A673 (cell line): Measurements from ENCODE around the gene EPHA10. TPM values are rescaled to one million over a fixed set of nuclear protein-coding genes. Genes with fewer than 3 reads are reported as not detected.

ENCODE experiments used
- BruUV-seq: library from RNA; stranded (reverse); fragments of 400-500 nt; replicated peaks from 2 replicates; lab custom pipeline; 2021; lab: Mats Ljungman, UMichigan
- CTCF ChIA-PET: fragments of 300-600 bp; sonication (Branson Sonifier 250); formaldehyde crosslinking; loops from one replicate; lab custom pipeline; 2022; ENCODE audit warnings: antibody characterized with exemption; lab: Charles Lee
- POLR2A ChIA-PET: fragments of 300-600 bp; sonication (Branson Sonifier 250); formaldehyde crosslinking; loops from one replicate; lab custom pipeline; 2022; ENCODE audit warnings: antibody characterized with exemption; ENCODE audit not compliant: low non-redundant PET; lab: Charles Lee
- DNase-seq: peaks from one replicate; pipeline ENCODE4 v3.0.0-alpha.2; 2015; ENCODE audit warnings: low spot score
- H3K27ac ChIP-seq: fragments of 200-600 bp; sonication (generic); 2 replicates; pipeline ENCODE4 v1.5.1; 2016; ENCODE audit warnings: mixed run types, low read depth, mild to moderate bottlenecking, mixed read lengths, antibody characterized with exemption, low read length; ENCODE audit not compliant: poor library complexity, severe bottlenecking
- H3K27me3 ChIP-seq: fragments of 200-600 bp; sonication (generic); replicated peaks from 2 replicates; pipeline ENCODE4 v1.6.1; 2017; ENCODE audit warnings: mixed run types, low read depth, mild to moderate bottlenecking, mixed read lengths, antibody characterized with exemption, low read length; ENCODE audit not compliant: insufficient read depth, poor library complexity
- H3K36me3 ChIP-seq: fragments of 200-600 bp; sonication (generic); 2 replicates; pipeline ENCODE4 v1.6.1; 2016; ENCODE audit warnings: mixed run types, mild to moderate bottlenecking, mixed read lengths, antibody characterized with exemption, low read length; ENCODE audit not compliant: insufficient read depth, poor library complexity, severe bottlenecking
- H3K4me1 ChIP-seq: fragments of 200-600 bp; sonication (generic); 2 replicates; pipeline ENCODE4 v1.6.1; 2017; ENCODE audit warnings: mixed run types, mild to moderate bottlenecking, mixed read lengths, antibody characterized with exemption, low read length; ENCODE audit not compliant: insufficient read depth, poor library complexity, severe bottlenecking
- H3K4me3 ChIP-seq: fragments of 200-600 bp; sonication (generic); 2 replicates; pipeline ENCODE4 v1.5.1; 2016; ENCODE audit warnings: low read depth, mixed run types, mild to moderate bottlenecking, mixed read lengths, low read length; ENCODE audit not compliant: poor library complexity, severe bottlenecking
- H3K9me3 ChIP-seq: fragments of 200-600 bp; sonication (generic); 2 replicates; pipeline ENCODE4 v1.6.1; 2016; ENCODE audit warnings: mixed run types, low read depth, mild to moderate bottlenecking, mixed read lengths, antibody characterized with exemption, low read length; ENCODE audit not compliant: poor library complexity, severe bottlenecking
- CTCF ChIP-seq: fragments of 300-800, 200-600 bp; sonication (generic); conservative IDR thresholded peaks from 2 replicates; pipeline ENCODE4 v1.5.1; 2017; ENCODE audit warnings: low read depth, mild to moderate bottlenecking, antibody characterized with exemption, low read length, moderate library complexity, mixed read lengths
- EZH2 ChIP-seq: fragments of 200-600 bp; sonication (generic); IDR thresholded peaks from 2 replicates; pipeline ENCODE4 v1.6.1; 2017; ENCODE audit warnings: borderline replicate concordance, low read depth, mild to moderate bottlenecking, mixed read lengths, antibody characterized with exemption, low read length; ENCODE audit not compliant: poor library complexity, severe bottlenecking
- intact Hi-C: fragments of 100-400 bp; cut with micrococcal nuclease; formaldehyde crosslinking; loops from one replicate; pipeline ENCODE4 v1.10.0; 2022; ENCODE audit not compliant: unreplicated experiment
- total RNA-seq: library from RNA; stranded (reverse); gene quantifications from 2 replicates; pipeline ENCODE4 v1.2.3, GENCODE V29; 2021

The EPHA10 gene
- total RNA-seq, 1 experiment from 2014 or later: not detected

- peaks cover 45% of the 10 kb centered on the region for H3K27me3 ChIP-seq
- H3K4me3 ChIP-seq: no peak overlapping the region
- ChIA-PET POLR2A (no interaction called here), CTCF (no interaction called here)
- no TSS peak for BruUV-seq
- no peaks in the 10 kb centered on the region for H3K36me3 ChIP-seq
- TF ChIP-seq CTCF (no peak), EZH2 (no peak)
- no peak for DNase-seq
- H3K9me3 ChIP-seq: no peaks in the 10 kb centered on the region
- H3K4me1 ChIP-seq: no peaks in the 10 kb centered on the region
- no peak overlapping the region for H3K27ac ChIP-seq
- intact Hi-C loops: no loop called here
These were observed 32.7 kb downstream of the EPHA10 start for GRCh38 chr1:37732111-37732780.

- POLR2A ChIA-PET: no interaction called here
- Histone ChIP-seq H3K27me3 (peaks cover 51% of the 10 kb centered on the region), H3K4me3 (no peak overlapping the region), H3K27ac (no peak overlapping the region), H3K36me3 (no peaks in the 10 kb centered on the region), H3K4me1 (no peaks in the 10 kb centered on the region), H3K9me3 (no peaks in the 10 kb centered on the region)
- DNase-seq: no peak
- BruUV-seq: no TSS peak
- CTCF ChIA-PET: no interaction called here
- TF ChIP-seq EZH2: no peak
- TF ChIP-seq CTCF: no peak
- intact Hi-C loops: no loop called here
These were observed 33.5 kb downstream of the EPHA10 start for GRCh38 chr1:37731312-37732019.

GRCh38 chr1:37730376-37730775 is 34.5 kb downstream of the EPHA10 start:
- no peak for DNase-seq
- no peaks in the 10 kb centered on the region for H3K36me3 ChIP-seq
- TF ChIP-seq CTCF (no peak), EZH2 (no peak)
- intact Hi-C loops: no loop called here
- H3K27me3 ChIP-seq: peaks cover 56% of the 10 kb centered on the region
- no peaks in the 10 kb centered on the region for H3K4me1 ChIP-seq
- no peak overlapping the region for H3K27ac ChIP-seq
- ChIA-PET CTCF (no interaction called here), POLR2A (interaction anchor here (0.7 kb wide), 1 partner anchor 17 kb away, joined by 3 read pairs; no protein-coding TSS in a partner anchor)
- H3K4me3 ChIP-seq: no peak overlapping the region
- H3K9me3 ChIP-seq: no peaks in the 10 kb centered on the region
- BruUV-seq: no TSS peak
